Caki2 (cell line): ENCODE data around the gene OR8H1. TPM values are rescaled to one million over a fixed set of nuclear protein-coding genes. Genes with fewer than 3 reads are reported as not detected.

Experiments used
- DNase-seq: peaks from one replicate; pipeline ENCODE4 v3.0.0-alpha.2; 2015; ENCODE audit warnings: low read depth
- in situ Hi-C: cut with HindIII; loops from 2 replicates; pipeline ENCODE4 v1.10.0; 2016; ENCODE audit warnings: low sequenced_read_pairs, low pct_unique_long_range_greater_than_20kb, mixed read lengths
- total RNA-seq: library from RNA; depleted of rRNA; stranded (reverse); fragments of >200 nt; shearing (Covaris generic); gene quantifications from 2 replicates; pipeline ENCODE4 v1.2.3, GENCODE V29; 2014; ENCODE audit warnings: low replicate concordance; rRNA removed

Gene OR8H1
- not detected in 2 replicates for total RNA-seq

- DNase-seq, result no peak
- in situ Hi-C loops, result no loop called here
These were observed at the start of gene OR8H1 for GRCh38 chr11:56292154-56292553. TSS of gene OR8H1 (minus strand) at chr11:56292254. CDS start at chr11:56291062, 1,192 bp downstream.

- in situ Hi-C loops, result no loop called here
- no peak for DNase-seq
These were observed 48.2 kb upstream of the OR8H1 start for GRCh38 chr11:56340289-56340688.

GRCh38 chr11:56333156-56333555 is 41.1 kb upstream of the OR8H1 start:
- in situ Hi-C loops, result no loop called here
- no peak for DNase-seq

GRCh38 chr11:56331861-56332491 is 39.9 kb upstream of the OR8H1 start:
- no peak for DNase-seq
- in situ Hi-C loops, result no loop called here

- DNase-seq, result no peak
- in situ Hi-C loops, result no loop called here
These were observed 22.8 kb upstream of the OR8H1 start, which contains the start of gene OR8K3 for GRCh38 chr11:56314844-56315243. TSS of gene OR8K3 (plus strand) at chr11:56315144. CDS start at chr11:56318307, 3,163 bp downstream.

- no peak for DNase-seq
- in situ Hi-C loops, result no loop called here
These were observed 15.8 kb upstream of the OR8H1 start for GRCh38 chr11:56307836-56308235.

GRCh38 chr11:56296898-56297297 is 4.8 kb upstream of the OR8H1 start:
- in situ Hi-C loops, result no loop called here
- DNase-seq, result no peak

- no peak for DNase-seq
- in situ Hi-C loops, result no loop called here
These were observed 18.2 kb downstream of the OR8H1 start, which contains the start of gene OR5T1 for GRCh38 chr11:56273854-56274253. TSS of gene OR5T1 (plus strand) at chr11:56274154. CDS start at chr11:56275639, 1,485 bp downstream.

- in situ Hi-C loops, result no loop called here
- no peak for DNase-seq
These were observed 21.0 kb downstream of the OR8H1 start for GRCh38 chr11:56271092-56271491.

- DNase-seq, result no peak
- in situ Hi-C loops, result no loop called here
These were observed 40.1 kb downstream of the OR8H1 start, which contains the start of gene OR5T3 for GRCh38 chr11:56251954-56252353. TSS of gene OR5T3 (plus strand) at chr11:56252254. CDS start at chr11:56252254, 0 bp downstream.

Other genes with a start within 250 kb of the OR8H1 start
- not detected in 2 replicates for gene OR8I2, start 198.9 kb downstream of the OR8H1 start, total RNA-seq
- not detected in 2 replicates for gene OR8H2, start 188.6 kb downstream of the OR8H1 start, total RNA-seq
- gene OR8H3, start 169.9 kb downstream of the OR8H1 start, total RNA-seq, result not detected in 2 replicates
- gene OR8J3, start 152.1 kb downstream of the OR8H1 start, total RNA-seq, result not detected in 2 replicates
- not detected in 2 replicates for gene OR8K5, start 131.9 kb downstream of the OR8H1 start, total RNA-seq
- not detected in 2 replicates for gene OR5J2, start 115.6 kb downstream of the OR8H1 start, total RNA-seq
- gene OR5T2, start 58.0 kb downstream of the OR8H1 start, total RNA-seq, result not detected in 2 replicates
- not detected in 2 replicates for gene OR5T3, start 40.0 kb downstream of the OR8H1 start, total RNA-seq
- not detected in 2 replicates for gene OR5T1, start 18.1 kb downstream of the OR8H1 start, total RNA-seq
- not detected in 2 replicates for gene OR8K3, start 22.9 kb upstream of the OR8H1 start, total RNA-seq
- gene OR8K1, start 53.8 kb upstream of the OR8H1 start, total RNA-seq, result not detected in 2 replicates
- not detected in 2 replicates for gene OR8J1, start 62.0 kb upstream of the OR8H1 start, total RNA-seq
- gene OR8U1, start 83.4 kb upstream of the OR8H1 start, total RNA-seq, result not detected in 2 replicates
- not detected in 2 replicates for gene OR5AL1, start 120.4 kb upstream of the OR8H1 start, total RNA-seq
- not detected in 2 replicates for gene OR5M3, start 181.1 kb upstream of the OR8H1 start, total RNA-seq
- gene OR5M8, start 199.1 kb upstream of the OR8H1 start, total RNA-seq, result not detected in 2 replicates